HCT116 (cell line): ENCODE measurements around the gene BDKRB1. TPM values are rescaled to one million over a fixed set of nuclear protein-coding genes. Genes with fewer than 3 reads are reported as not detected.

Source experiments
- ATAC-seq: fragments of 200-7000 bp; cut with Tn5 transposase; 2 replicates; pipeline ENCODE4 v1.9.1; 2020; ENCODE audit warnings: mild to moderate bottlenecking, moderate library complexity
- BruUV-seq: library from RNA; stranded (reverse); fragments of 400-500 nt; replicated peaks from 2 replicates; lab custom pipeline; 2021; lab: Mats Ljungman, UMichigan
- CTCF ChIA-PET: fragments of 300-600 bp; sonication (Branson Sonifier 250); formaldehyde crosslinking; loops from one replicate; lab custom pipeline; 2021; ENCODE audit warnings: antibody characterized with exemption; lab: Charles Lee
- POLR2A ChIA-PET: fragments of 300-600, 350-600 bp; sonication (Branson Sonifier 250); formaldehyde crosslinking; loops from one replicate; lab custom pipeline; 2021; ENCODE audit warnings: antibody characterized with exemption; lab: Charles Lee
- RAD21 ChIA-PET, 2 experiments: fragments of 300-600 bp; sonication (Branson Sonifier 250); formaldehyde crosslinking; loops; one replicate each; lab custom pipeline; 2023; ENCODE audit warnings: low total read pairs in 2 of 2; ENCODE audit not compliant: uncharacterized antibody in 2 of 2, unreplicated experiment in 2 of 2, low non-redundant PET in 1 of 2; lab: Charles Lee
- DNase-seq: peaks from one replicate; pipeline ENCODE4 v3.0.0-alpha.2; 2010; ENCODE audit warnings: low read depth, low spot score
- H2AFZ ChIP-seq: fragments of 200-600 bp; shearing (Covaris generic), sonication (generic); 2 replicates; pipeline ENCODE4 v1.6.1; 2017; ENCODE audit warnings: low read depth, mixed run types, mixed read lengths, antibody characterized with exemption, low read length; ENCODE audit not compliant: poor library complexity, severe bottlenecking
- H3K27ac ChIP-seq: 2 replicates; pipeline ENCODE4 v1.5.1; 2012; ENCODE audit warnings: low read depth, low read length
- H3K27me3 ChIP-seq: fragments of 200-600 bp; sonication (generic); 2 replicates; pipeline ENCODE4 v1.6.1; 2016; ENCODE audit warnings: mixed run types, low read length, mixed read lengths; ENCODE audit not compliant: insufficient read depth
- H3K36me3 ChIP-seq, 2 experiments: fragments of 200-500 bp in 1 of 2; fragments of 200-600 bp in 1 of 2; sonication (Bioruptor generic) in 1 of 2; sonication (generic) in 1 of 2; 2 replicates each; pipeline versions ENCODE4 v1.5.1 to v1.6.1; 2014 to 2016; ENCODE audit warnings: low read length in 2 of 2, inconsistent platforms in 1 of 2, mixed read lengths in 1 of 2, mixed run types in 1 of 2; ENCODE audit not compliant: insufficient read depth in 2 of 2, control insufficient read depth in 1 of 2
- H3K4me1 ChIP-seq, 2 experiments: fragments of 200-600 bp in 1 of 2; sonication (generic) in 1 of 2; 2 replicates each; pipeline versions ENCODE4 v1.5.1 to v1.6.1; 2012 to 2017; ENCODE audit warnings: low read length in 2 of 2, inconsistent platforms in 1 of 2, mild to moderate bottlenecking in 1 of 2, mixed read lengths in 1 of 2, mixed run types in 1 of 2, moderate library complexity in 1 of 2; ENCODE audit not compliant: insufficient read depth in 2 of 2, control insufficient read depth in 1 of 2
- H3K4me2 ChIP-seq: fragments of 200-600 bp; sonication (generic); 2 replicates; pipeline ENCODE4 v1.6.1; 2017; ENCODE audit warnings: mixed run types, low read length, mixed read lengths
- H3K4me3 ChIP-seq, 2 experiments: fragments of 200-600 bp in 1 of 2; sonication (generic) in 1 of 2; replicated peaks in 1 of 2; 2 replicates each; pipeline ENCODE4 v1.5.1; 2011 to 2016; ENCODE audit warnings: low read length in 2 of 2, control low read depth in 1 of 2, low read depth in 1 of 2, mild to moderate bottlenecking in 1 of 2, mixed read lengths in 1 of 2, mixed run types in 1 of 2
- H3K79me2 ChIP-seq: fragments of 200-600 bp; sonication (generic); 2 replicates; pipeline ENCODE4 v1.6.1; 2017; ENCODE audit warnings: mild to moderate bottlenecking, mixed run types, low read length, moderate library complexity, mixed read lengths; ENCODE audit not compliant: insufficient read depth
- H3K9ac ChIP-seq: fragments of 200-600 bp; sonication (generic); 2 replicates; pipeline ENCODE4 v1.6.1; 2016; ENCODE audit warnings: low read length, mixed read lengths
- H3K9me2 ChIP-seq: fragments of 200-600 bp; sonication (generic), shearing (Covaris generic); 2 replicates; pipeline ENCODE4 v1.6.1; 2017; ENCODE audit warnings: mixed run types, mild to moderate bottlenecking, moderate library complexity; ENCODE audit not compliant: insufficient read depth
- H3K9me3 ChIP-seq, 2 experiments: fragments of 200-500 bp in 1 of 2; fragments of 200-600 bp in 1 of 2; sonication (Bioruptor generic) in 1 of 2; sonication (generic) in 1 of 2; 2 replicates each; pipeline ENCODE4 v1.6.1; 2014 to 2017; ENCODE audit warnings: low read length in 2 of 2, mixed read lengths in 2 of 2, inconsistent platforms in 1 of 2, low read depth in 1 of 2, mild to moderate bottlenecking in 1 of 2, mixed run types in 1 of 2, moderate library complexity in 1 of 2; ENCODE audit not compliant: control insufficient read depth in 1 of 2, insufficient read depth in 1 of 2
- H4K20me1 ChIP-seq: fragments of 200-600 bp; sonication (generic), shearing (Covaris generic); 2 replicates; pipeline ENCODE4 v1.6.1; 2017; ENCODE audit warnings: mixed run types, mild to moderate bottlenecking, moderate library complexity; ENCODE audit not compliant: insufficient read depth
- MAX ChIP-seq: IDR thresholded peaks from 2 replicates; pipeline ENCODE4 v1.6.1; 2012
- POLR2A ChIP-seq: IDR thresholded peaks from 2 replicates; pipeline ENCODE4 v1.7.0; 2011; ENCODE audit warnings: borderline replicate concordance; ENCODE audit not compliant: insufficient read depth, insufficient read length; ENCODE audit errors: extremely low read depth
- TCF7L2 ChIP-seq: IDR thresholded peaks from 2 replicates; pipeline ENCODE4 v1.7.0; 2011; ENCODE audit warnings: borderline replicate concordance, inconsistent platforms; ENCODE audit not compliant: insufficient read depth, insufficient read length; ENCODE audit errors: extremely low read depth
- intact Hi-C: fragments of 100-400 bp; cut with micrococcal nuclease; formaldehyde crosslinking; loops from 2 replicates; pipeline ENCODE4 v1.10.0; 2022
- total RNA-seq: library from RNA; stranded (reverse); gene quantifications from one replicate; pipeline ENCODE4 v1.2.1, GENCODE V29; 2021; ENCODE audit not compliant: unreplicated experiment

Gene BDKRB1
- total RNA-seq, 1 experiment from 2014 or later, result not detected

- RAD21 ChIA-PET, result no interaction called here
- TF ChIP-seq MAX, result no peak
- no peaks in the 10 kb centered on the region for H3K27me3 ChIP-seq
- POLR2A ChIA-PET, result no interaction called here
- no TSS peak for BruUV-seq
- peaks cover 0 to 8% of the 10 kb centered on the region in 2 experiments; a peak in 1 of 4 replicates for H3K4me1 ChIP-seq
- CTCF ChIA-PET, result no interaction called here
- ATAC-seq (no peak), DNase-seq (no peak)
- no peak overlapping the region for H2AFZ ChIP-seq
- H3K9me2 ChIP-seq, result no peaks in the 10 kb centered on the region
- no peaks in the 10 kb centered on the region for H3K9me3 ChIP-seq
- no peak overlapping the region for H3K4me3 ChIP-seq
- intact Hi-C loops, result no loop called here
- H3K36me3 ChIP-seq, result no peaks in the 10 kb centered on the region
- no peaks in the 10 kb centered on the region for H3K79me2 ChIP-seq
- no peak overlapping the region for H3K27ac ChIP-seq
- H4K20me1 ChIP-seq, result no peaks in the 10 kb centered on the region
- H3K4me2 ChIP-seq, result no peak overlapping the region
- H3K9ac ChIP-seq, result no peak overlapping the region
Observed at GRCh38 chr14:96250485-96250884, 5.5 kb upstream of the BDKRB1 start.

GRCh38 chr14:96251656-96252155 lies 4.3 kb upstream of the BDKRB1 start:
- Histone ChIP-seq H3K4me1 (peaks cover 0 to 8% of the 10 kb centered on the region in 2 experiments; a peak in 1 of 4 replicates), H3K4me3 (no peak overlapping the region), H4K20me1 (no peaks in the 10 kb centered on the region), H3K9me3 (no peaks in the 10 kb centered on the region), H3K27me3 (peaks cover 12% of the 10 kb centered on the region), H3K4me2 (no peak overlapping the region), H3K36me3 (no peaks in the 10 kb centered on the region), H3K27ac (no peak overlapping the region), H3K79me2 (no peaks in the 10 kb centered on the region), H2AFZ (no peak overlapping the region), H3K9me2 (no peaks in the 10 kb centered on the region), H3K9ac (no peak overlapping the region)
- TF ChIP-seq POLR2A (no peak), TCF7L2 (no peak)
- ChIA-PET RAD21 (no interaction called here), CTCF (no interaction called here), POLR2A (no interaction called here)
- intact Hi-C loops, result no loop called here
- ATAC-seq (no peak), DNase-seq (no peak)
- no TSS peak for BruUV-seq
